Thyroid gland (tissue), 4 donors: ENCODE data around the gene VWA1. TPM values are rescaled to one million over a fixed set of nuclear protein-coding genes. Genes with fewer than 3 reads are reported as not detected.

ENCODE experiments used
- DNase-seq, 2 donors: peaks; one replicate each; pipeline ENCODE4 v3.0.0-alpha.2; 2019
- H3K27ac ChIP-seq, 3 donors: fragments of 200-600 bp; sonication (generic); 1 replicate in 2 of 3; 2 replicates in 1 of 3; pipeline ENCODE4 v1.5.1; 2016 to 2019; ENCODE audit warnings: mild to moderate bottlenecking in 1 of 3, moderate library complexity in 1 of 3
- H3K27me3 ChIP-seq: fragments of 200-600 bp; sonication (generic); one replicate; pipeline ENCODE4 v1.5.1; 2019
- H3K36me3 ChIP-seq, 2 donors: fragments of 200-600 bp; sonication (generic); one replicate each; pipeline ENCODE4 v1.5.1; 2016 to 2019
- H3K4me1 ChIP-seq, 2 donors: fragments of 200-600 bp; sonication (generic); one replicate each; pipeline ENCODE4 v1.5.1; 2017 to 2019
- H3K4me3 ChIP-seq, 3 donors: fragments of 200-600 bp; sonication (generic); replicated peaks in 1 of 3; 1 replicate in 2 of 3; 2 replicates in 1 of 3; pipeline ENCODE4 v1.5.1; 2016; ENCODE audit warnings: mild to moderate bottlenecking in 1 of 3
- H3K9me3 ChIP-seq: fragments of 200-600 bp; sonication (generic); one replicate; pipeline ENCODE4 v1.5.1; 2017
- CTCF ChIP-seq, 6 experiments: fragments of 200-600 bp in 3 of 6; fragments of 450-650 bp in 3 of 6; sonication (generic) in 3 of 6; IDR thresholded peaks; one replicate each; pipeline ENCODE4 v1.5.1; 2016 to 2019; ENCODE audit warnings: antibody characterized with exemption in 6 of 6, mild to moderate bottlenecking in 2 of 6, inconsistent platforms in 1 of 6, moderate library complexity in 1 of 6
- POLR2A ChIP-seq, 2 donors: fragments of 450-650 bp; IDR thresholded peaks; one replicate each; pipeline ENCODE4 v1.6.1; 2017; ENCODE audit warnings: antibody characterized with exemption in 2 of 2, mild to moderate bottlenecking in 2 of 2, moderate library complexity in 1 of 2
- WGBS, 2 donors: methylation state at CpG; one replicate each; pipeline ENCODE4 v1.1.5; 2017; 5-methylcytosine and 5-hydroxymethylcytosine counted together
- intact Hi-C: fragments of 100-400 bp; cut with DNase I; formaldehyde crosslinking; loops from one replicate; pipeline ENCODE4 v1.15.1; 2023
- total RNA-seq, 4 donors: library from RNA; depleted of rRNA; stranded (reverse); fragments of >200 nt; gene quantifications; one replicate each; pipeline ENCODE4 v1.2.3, GENCODE V29; 2016

Gene VWA1
- total RNA-seq, 4 donors from 2014 or later, result 11.4 to 52.0 (median 30.3) TPM

DNA sequence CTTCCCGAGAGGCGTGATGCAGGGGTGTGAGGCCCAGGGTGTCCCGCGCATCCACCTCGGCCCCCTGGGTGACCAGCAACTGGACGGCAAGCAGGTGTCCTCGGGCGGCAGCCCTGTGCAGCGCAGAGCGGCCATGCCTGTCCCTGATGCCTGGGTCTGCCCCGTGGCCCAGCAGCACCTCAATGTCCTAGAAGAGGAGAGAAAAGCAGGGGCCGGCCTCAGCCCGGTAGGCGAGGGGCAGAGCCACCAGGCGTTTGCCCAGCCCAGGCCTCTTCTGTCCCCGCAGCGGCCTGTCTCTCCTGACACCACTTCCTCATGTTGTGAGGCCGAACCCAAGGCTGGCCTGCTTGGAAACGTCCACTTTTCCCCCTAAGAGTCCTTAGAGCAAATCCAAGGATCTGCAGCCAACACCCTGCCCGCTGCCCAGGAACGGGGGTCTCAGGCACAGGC, 16.1 kb upstream of the VWA1 start:
- H3K9me3 ChIP-seq, result no peaks in the 10 kb centered on the region
- DNase-seq, result no peak
- peak overlapping the region in 1 of 3 donors; percentile 38 for H3K27ac ChIP-seq
- 89 to 90% methylated on average over 16 to 20 of the region's 21 CpGs for WGBS, 2 donors
- TF ChIP-seq CTCF (IDR thresholded peaks at IDR 0.05), result no peak
- no peak for TF ChIP-seq POLR2A (IDR thresholded peaks at IDR 0.05)
- H3K4me1 ChIP-seq, result peaks cover 0 to 6% of the 10 kb centered on the region in 2 donors
- H3K36me3 ChIP-seq, result no peaks in the 10 kb centered on the region
- intact Hi-C loops, result no loop called here
- no peaks in the 10 kb centered on the region for H3K27me3 ChIP-seq
- no peak overlapping the region for H3K4me3 ChIP-seq

- Histone ChIP-seq H3K4me3 (no peak overlapping the region), H3K36me3 (no peaks in the 10 kb centered on the region), H3K27me3 (no peaks in the 10 kb centered on the region), H3K27ac (peak overlapping the region in 1 of 3 donors; percentile 38), H3K9me3 (no peaks in the 10 kb centered on the region), H3K4me1 (peaks cover 0 to 6% of the 10 kb centered on the region in 2 donors)
- intact Hi-C loops, result no loop called here
- 34% methylated on average over 13 of the region's 112 CpGs; no CpG with 5 or more reads in 1 of the 2 donors for WGBS, 2 donors
- TF ChIP-seq POLR2A (IDR thresholded peaks at IDR 0.05) (no peak), CTCF (IDR thresholded peaks at IDR 0.05) (peak in 1 of 6 experiments; percentile 26)
- peak in 1 of 2 donors; percentile 17 for DNase-seq
Observed at GRCh38 chr1:1419813-1420653, 15.5 kb upstream of the VWA1 start.

DNA sequence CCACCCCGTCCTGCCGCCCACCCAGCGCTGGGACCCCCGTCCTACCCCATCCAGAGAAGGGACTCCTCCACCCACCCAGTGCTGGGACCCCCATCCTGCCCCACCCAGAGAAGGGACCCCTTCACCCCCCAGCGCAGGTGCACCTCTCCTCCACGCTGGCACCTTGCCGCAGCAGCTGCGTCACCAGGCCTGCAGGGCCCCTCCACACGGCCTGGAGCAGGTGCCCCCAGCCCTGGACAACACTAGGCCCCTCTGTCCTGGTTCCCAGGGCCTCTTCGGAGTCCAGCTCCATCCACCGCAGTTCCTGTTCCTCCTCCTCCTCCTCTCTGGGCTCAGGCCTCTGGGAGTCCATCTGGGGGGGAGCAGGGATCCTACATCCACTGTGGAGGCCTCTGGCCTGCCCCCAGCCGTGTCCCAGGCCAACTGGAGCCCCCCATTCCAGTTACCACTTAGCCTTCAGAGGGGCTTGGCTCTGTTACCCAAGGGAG, 14.8 kb upstream of the VWA1 start:
- no peak overlapping the region for H3K4me3 ChIP-seq
- no peaks in the 10 kb centered on the region for H3K27me3 ChIP-seq
- H3K27ac ChIP-seq, result no peak overlapping the region
- TF ChIP-seq POLR2A (IDR thresholded peaks at IDR 0.05) (no peak), CTCF (IDR thresholded peaks at IDR 0.05) (no peak)
- H3K36me3 ChIP-seq, result no peaks in the 10 kb centered on the region
- 66% methylated on average over 7 of the region's 12 CpGs; no CpG with 5 or more reads in 1 of the 2 donors for WGBS, 2 donors
- DNase-seq, result no peak
- no peaks in the 10 kb centered on the region for H3K9me3 ChIP-seq
- intact Hi-C loops, result no loop called here
- peaks cover 0 to 6% of the 10 kb centered on the region in 2 donors for H3K4me1 ChIP-seq

DNA sequence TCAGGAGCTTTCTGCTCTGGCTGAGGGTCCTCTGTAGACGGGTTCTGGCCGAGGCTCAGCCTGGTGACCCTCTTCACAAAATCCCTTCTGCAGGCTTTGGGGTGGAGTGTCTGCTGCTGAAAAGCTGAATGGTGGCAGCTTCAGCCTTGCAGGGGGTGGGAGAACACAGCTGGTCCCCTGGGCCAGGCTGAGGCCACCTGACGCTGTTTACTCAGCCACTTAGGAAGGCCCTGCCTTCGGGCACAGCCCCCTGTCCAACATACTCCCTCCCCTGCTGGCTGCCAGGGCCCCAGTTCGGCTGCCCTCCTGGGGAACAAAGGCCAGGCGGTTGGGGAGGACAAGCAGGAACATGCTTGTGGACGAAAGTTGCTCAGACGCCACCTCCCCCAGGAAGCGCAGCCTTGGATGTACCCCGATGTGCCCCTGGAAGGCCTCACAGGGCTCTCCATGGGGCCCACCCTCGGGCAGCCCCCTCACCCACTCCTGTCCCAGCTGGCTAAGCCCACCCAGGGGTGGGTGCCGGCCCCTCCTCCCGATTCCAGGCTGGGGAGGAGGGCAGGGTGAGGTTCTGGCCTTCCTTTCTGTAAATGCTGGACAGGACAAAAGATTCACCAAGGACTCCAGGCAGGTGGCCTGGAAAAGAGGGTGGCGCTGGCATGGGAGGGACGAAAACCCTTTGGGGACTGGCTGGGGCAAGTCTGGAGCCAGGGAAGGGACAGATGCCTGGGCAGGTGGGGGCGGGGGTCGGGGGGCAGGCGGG, 14.2 kb upstream of the VWA1 start, which contains the start of gene ANKRD65:
Gene ANKRD65 (minus strand): TSS at position 130 of the 760 bp plus-strand sequence. CDS start 271 bp downstream, outside the sequence.
- WGBS, 2 donors, result 71 to 78% methylated on average over 14 to 15 of the region's 18 CpGs
- no peaks in the 10 kb centered on the region for H3K27me3 ChIP-seq
- TF ChIP-seq CTCF (IDR thresholded peaks at IDR 0.05) (no peak), POLR2A (IDR thresholded peaks at IDR 0.05) (no peak)
- DNase-seq, result no peak
- intact Hi-C loops, result no loop called here
- H3K4me3 ChIP-seq, result no peak within 1 kb of the TSS
- no peaks in the 10 kb centered on the region for H3K9me3 ChIP-seq
- H3K27ac ChIP-seq, result no peak within 1 kb of the TSS
- peaks cover 0 to 6% of the 10 kb centered on the region in 2 donors for H3K4me1 ChIP-seq
- no peaks in the 10 kb centered on the region for H3K36me3 ChIP-seq
